Right renal pelvis (tissue), 4 donors: ENCODE results near the gene PRPF39. TPM values are rescaled to one million over a fixed set of nuclear protein-coding genes. Genes with fewer than 3 reads are reported as not detected.
A peak's percentile ranks its signal among the peaks of the same experiment; 100 is the strongest.

Experiments used
- DNase-seq, 4 donors: peaks; one replicate each; pipeline ENCODE4 v3.0.0-alpha.2; 2013; ENCODE audit warnings: low read depth in 4 of 4, low spot score in 3 of 4, missing footprints in 1 of 4
- polyA plus RNA-seq, 4 donors: library from polyadenylated mRNA; unstranded; fragments of 120-200 nt; gene quantifications; one replicate each; pipeline ENCODE4 v1.2.1, GENCODE V29; 2013; ENCODE audit not compliant: insufficient read length in 4 of 4

Gene PRPF39, protein sequence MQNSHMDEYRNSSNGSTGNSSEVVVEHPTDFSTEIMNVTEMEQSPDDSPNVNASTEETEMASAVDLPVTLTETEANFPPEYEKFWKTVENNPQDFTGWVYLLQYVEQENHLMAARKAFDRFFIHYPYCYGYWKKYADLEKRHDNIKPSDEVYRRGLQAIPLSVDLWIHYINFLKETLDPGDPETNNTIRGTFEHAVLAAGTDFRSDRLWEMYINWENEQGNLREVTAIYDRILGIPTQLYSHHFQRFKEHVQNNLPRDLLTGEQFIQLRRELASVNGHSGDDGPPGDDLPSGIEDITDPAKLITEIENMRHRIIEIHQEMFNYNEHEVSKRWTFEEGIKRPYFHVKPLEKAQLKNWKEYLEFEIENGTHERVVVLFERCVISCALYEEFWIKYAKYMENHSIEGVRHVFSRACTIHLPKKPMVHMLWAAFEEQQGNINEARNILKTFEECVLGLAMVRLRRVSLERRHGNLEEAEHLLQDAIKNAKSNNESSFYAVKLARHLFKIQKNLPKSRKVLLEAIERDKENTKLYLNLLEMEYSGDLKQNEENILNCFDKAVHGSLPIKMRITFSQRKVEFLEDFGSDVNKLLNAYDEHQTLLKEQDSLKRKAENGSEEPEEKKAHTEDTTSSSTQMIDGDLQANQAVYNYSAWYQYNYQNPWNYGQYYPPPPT
- polyA plus RNA-seq, result 10 to 100 TPM; 62.9 to 78.5 (median 75.9) TPM

DNA sequence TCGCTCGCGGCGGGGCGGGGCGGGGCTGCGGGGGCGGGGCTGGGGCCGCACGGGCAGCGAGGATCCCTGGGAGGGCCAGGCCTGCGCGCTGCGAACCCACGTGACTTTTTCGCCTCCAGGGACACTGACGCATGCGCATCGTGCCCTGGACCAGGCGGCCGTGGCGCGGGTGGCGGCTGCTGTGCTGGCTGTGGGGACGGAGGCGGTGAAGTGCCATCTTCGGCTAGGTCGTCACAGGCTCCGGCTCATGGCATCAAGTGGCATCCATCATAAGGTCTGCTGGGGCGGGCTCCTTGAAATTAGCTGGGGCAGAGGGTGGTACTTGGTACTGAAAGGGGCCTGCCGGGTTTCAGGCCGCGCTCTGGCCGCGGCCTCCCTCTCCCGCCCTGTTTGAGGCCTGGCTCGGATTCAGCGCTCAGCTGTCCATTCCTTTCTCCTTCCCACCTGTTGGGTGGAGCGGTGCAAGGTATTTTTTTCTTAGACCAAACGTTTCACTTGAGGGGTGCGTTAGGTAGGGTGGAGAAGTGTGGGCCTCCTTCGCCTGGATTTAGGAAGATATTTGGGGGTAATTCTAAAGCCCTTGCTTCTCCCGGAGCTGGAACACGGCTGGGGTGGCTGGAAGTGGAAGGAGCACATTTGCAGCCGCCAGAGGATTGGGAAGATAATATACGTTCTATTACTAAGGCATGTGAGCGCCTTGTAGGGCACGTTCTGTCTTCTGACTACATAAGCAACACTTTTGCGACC is at the start of gene PRPF39:
PRPF39 (plus strand) TSS at position 141 of the 747 bp plus-strand sequence. CDS start 11,124 bp downstream, outside the sequence.
- DNase-seq, result peak; percentile 88 to 93 (median 90)

DNA sequence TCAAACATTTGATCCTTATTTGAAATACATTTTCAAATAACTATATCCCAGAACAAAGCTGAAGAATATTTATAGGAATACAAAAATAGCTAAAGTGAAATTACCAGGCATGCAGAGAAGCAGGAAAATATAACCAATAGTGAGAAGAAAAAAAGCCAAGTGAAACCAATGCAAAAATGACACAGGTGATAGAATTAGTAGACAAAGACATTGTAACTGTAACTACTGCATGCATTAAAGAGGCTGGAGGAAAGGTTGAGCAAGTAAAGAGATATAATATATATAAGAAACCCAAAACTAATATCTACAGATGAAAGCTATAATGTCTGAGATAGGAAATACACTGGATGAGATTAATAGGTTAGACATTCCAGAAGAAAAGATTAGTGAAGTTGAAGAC is 49.2 kb upstream of the PRPF39 start:
- no peak for DNase-seq

DNA sequence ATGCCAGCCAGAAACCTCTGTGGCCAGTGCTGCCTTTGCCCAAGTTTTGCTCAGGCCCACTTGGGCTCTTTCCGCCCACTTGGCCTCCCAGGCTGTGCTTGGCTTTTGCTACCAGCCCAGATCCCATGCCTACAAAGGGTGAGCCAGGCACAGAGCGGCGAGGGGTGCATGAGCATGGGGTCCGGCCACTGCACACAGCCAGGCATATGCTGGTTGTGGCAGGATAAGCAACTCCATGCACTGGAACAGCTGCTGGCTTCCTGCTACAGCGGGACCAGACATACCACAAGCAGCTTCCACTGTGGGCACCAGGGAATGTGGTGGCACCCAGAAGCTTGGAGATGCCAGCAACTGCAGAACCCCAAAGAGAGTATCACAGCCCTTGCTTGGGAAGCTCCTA is 45.7 kb upstream of the PRPF39 start:
- no peak for DNase-seq

DNA sequence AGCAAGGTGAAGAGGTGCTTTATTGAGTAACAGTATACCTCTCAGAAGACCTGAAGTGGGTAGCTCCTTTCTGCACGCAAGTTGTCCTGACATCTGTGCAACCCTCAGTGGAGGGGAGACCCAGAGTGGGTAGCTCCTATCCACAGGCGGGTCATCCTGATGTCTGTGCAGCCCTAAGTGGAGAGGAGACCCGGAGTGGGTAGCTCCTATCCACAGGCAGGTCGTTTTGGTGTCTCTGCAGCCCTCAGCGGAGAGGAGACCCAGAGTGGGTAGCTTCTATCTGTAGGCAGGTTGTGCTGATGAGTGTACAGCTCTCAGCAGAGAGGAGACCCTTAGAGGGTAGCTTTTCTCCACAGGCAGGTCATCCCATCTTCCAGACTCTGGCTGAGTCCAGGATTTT is 45.1 kb upstream of the PRPF39 start:
- no peak for DNase-seq

DNA sequence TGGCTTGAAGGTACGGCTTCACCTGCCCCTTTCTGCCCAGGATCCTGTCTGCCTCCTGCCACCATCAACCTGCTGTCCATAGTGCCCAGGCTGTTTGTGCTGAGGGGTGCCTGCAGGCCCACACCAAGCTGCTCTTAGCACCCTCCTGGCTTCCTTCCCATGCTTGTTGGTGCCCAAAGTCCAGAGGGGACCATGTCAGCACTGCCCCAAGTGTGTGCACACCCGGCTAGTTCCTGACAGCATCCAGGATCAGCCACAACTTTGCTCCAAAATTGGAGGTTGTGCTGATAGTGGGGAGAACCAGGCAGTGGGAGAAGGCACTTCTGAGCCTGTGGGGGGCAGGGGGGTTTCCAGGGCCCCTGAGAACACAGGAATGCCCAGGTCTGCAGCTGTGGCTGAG is 44.5 kb upstream of the PRPF39 start:
- DNase-seq, result no peak

DNA sequence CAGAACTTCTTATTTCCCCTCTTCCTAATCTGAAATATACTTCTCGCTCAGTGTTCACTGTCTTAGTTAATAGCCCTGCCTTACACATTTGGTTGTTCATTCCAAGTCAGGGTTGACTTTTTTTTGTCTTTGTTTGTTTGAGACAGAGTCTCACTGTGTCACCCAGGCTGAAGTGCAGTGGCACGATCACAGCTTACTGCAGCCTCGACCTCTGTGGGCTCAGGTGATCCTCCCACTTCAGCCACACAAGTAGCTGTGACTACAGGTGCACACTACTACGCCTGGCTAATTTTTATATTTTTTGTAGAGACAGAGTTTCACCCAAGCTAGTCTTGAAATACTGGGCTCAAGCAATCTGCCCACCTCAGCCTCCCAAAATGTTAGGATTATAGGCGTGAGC is 42.3 kb upstream of the PRPF39 start:
- DNase-seq, result no peak

DNA sequence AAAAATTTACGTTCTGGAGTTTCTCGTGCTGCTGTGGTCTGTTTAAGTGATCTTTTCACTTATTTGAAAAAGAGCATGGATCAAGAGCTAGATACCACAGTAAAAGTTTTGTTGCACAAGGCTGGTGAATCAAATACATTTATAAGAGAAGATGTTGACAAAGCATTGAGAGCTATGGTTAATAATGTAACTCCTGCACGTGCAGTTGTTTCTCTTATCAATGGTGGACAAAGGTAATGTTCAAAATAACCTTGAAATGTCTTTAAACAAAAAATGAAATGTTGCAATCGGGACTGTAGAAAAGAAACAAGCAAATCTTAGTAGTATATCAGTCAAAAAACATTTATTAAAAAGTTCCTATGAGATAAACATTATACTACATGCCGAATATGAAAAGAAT is 39.3 kb upstream of the PRPF39 start:
- DNase-seq, result no peak

DNA sequence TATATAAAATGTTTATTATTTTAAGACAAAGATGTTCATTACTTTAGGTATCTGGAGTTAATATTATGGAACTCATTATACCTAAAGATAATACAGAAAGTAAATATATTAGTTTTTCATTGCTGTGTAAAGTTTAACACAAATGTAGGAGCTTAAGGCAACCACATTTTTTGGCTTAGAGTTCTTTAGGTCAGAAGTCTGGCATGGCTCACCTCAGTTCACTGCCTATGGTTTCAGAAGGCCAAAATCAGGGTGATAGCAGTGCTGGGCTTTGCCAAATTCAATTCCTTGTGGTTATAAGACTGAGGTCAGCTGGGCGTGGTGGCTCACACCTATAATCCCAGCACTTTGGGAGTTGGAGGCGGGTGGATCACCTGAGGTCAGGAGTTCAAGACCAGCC is 35.5 kb upstream of the PRPF39 start:
- no peak for DNase-seq

DNA sequence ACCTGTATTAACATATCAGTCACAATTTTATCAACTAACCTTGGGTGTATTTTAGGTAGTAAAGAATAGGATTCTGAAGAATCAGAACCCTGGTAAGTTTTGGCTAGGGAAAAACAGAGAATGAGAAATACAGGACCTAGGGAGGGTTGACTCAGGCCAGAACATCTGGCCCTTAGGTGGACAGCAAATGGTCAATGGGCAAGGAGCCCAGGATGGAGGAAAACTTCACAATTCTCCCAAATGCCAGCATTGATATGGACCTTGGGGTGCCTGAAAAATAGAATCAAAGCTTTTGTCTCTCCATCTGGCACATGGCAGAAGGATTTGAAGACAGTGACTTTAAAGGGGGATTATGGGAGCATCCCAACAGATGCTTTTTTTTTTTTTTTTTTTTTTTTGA is 32.7 kb upstream of the PRPF39 start:
- DNase-seq, result no peak

DNA sequence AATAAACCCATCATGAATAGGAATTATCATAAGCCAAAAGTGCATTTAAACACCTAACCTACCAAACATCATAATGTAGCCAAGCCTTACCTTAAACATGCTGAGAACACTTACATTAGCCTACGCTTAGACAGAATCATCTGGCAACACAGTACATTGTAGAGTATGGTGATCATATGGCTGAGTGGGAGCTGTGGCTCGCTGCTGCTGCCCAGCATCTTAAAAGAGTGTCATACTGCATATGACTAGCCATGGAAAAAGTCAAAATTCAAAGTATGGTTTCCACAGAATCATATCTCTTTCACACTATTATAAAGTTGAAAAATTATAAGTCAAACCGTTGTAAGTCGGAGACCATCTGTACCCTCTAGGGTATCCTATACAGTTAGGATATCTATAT is 32.0 kb upstream of the PRPF39 start:
- no peak for DNase-seq

DNA sequence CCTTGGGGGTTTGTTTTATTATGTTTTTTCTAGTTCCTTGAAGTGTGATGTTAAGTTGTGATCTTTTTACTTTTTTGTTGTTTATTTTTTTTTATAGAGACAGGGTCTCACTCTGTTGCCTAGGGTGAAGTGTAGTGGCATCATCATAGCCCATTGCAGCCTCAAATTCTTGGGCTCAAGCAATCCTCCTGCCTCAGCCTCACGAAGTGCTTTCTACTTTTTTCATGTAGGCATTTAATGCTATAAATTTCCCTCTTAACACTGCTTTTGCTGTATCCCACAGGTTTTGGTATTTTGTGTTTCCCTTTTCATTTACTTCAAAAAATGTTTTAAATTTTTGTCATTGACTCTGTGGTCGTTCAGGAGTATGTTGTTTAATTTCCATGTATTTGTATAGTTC is 26.6 kb upstream of the PRPF39 start:
- no peak for DNase-seq

DNA sequence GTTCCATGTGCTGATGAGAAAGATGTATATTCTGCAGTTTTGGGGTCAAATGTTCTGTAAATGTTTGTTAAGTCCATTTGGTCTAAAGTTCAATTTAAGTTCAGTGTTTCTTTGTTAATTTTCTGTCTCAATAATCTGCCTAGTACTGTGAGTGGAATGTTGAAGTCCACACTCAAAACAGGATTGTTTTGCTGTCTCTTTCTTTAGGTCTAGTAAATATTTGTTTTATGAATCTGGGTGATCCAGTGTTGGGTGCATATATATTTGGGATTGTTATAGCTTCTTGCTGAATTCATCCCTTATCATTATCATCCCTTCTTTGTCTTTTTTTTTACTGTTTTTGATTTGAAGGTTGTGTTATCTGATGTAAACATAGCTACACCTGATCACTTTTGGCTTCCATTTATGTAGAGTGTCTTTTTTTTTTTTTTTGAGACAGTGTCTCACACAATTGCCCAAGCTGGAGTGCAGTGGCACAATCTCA is 26.0 kb upstream of the PRPF39 start:
- DNase-seq, result no peak

DNA sequence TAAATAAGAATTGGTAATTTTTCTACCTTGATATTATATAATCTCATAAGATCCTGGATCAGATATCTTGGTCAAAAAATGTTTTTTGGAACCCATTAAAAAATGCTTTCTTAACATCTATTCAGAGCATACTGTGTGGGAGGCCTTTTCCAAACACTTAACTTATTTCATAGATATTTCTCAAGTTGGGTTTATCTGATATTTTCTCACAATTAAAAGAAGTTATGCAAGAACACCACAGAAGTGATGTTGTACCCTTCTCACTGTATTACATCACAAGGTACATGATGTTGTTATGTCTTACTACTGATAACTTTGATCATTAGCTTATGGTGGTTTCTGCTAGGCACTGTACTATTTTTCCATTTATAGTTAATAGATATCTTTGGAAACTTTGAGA is 23.4 kb upstream of the PRPF39 start:
- no peak for DNase-seq

DNA sequence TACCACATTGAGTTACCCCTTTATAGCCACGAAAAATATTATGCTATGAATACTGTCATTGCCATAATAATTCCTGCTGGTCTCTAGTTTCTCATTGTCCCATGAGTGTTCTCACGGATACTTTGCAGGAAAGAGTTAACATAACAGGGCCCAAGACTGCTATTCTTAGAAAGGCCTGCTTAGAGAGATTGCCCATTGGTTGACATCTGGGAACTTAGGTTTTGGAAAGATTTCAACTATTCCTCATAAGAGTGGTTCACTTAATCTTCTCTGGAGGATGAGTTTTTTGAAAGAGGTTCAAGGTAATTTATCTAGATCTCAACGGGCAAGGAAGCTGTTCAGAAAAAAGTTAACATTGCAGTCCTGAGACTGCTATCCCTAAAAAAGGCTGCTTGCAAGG is 18.4 kb upstream of the PRPF39 start:
- no peak for DNase-seq

DNA sequence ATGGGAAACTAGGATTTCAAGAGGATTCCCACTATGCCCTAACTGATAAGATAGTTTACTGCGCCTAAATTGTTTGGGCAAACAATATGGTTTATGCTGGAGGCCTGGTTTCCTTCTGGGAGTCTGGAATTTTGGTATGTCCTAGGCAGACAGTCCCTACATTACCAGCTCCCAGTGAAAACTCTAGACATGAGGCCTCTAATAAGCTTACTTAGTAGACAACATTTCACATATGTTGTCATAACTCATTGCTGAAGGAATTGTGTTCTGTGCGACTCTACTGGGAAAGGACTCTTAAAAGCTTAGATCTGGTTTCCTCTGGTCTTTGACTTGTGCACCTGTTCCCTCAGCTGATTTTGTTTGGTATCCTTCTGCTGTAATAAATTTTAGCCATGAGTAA is 18.0 kb upstream of the PRPF39 start:
- no peak for DNase-seq

DNA sequence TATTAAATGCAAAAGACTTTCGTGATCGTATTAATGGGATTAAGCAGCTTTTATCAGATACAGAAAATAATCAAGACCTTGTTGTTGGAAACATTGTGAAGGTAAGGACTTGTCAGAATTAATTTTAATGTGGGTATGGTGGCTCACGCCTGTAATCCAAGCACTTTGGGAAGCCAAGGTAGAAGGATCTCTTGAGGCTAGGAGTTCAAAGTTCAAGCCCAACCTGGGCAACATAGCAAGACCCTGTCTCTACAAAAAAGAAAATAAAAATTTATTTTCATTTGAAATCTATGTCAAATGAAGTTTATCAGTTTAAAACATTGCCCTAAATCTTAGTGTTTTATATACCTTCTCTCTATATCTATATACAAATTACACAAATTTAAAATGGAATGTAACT is 17.2 kb upstream of the PRPF39 start:
- no peak for DNase-seq

DNA sequence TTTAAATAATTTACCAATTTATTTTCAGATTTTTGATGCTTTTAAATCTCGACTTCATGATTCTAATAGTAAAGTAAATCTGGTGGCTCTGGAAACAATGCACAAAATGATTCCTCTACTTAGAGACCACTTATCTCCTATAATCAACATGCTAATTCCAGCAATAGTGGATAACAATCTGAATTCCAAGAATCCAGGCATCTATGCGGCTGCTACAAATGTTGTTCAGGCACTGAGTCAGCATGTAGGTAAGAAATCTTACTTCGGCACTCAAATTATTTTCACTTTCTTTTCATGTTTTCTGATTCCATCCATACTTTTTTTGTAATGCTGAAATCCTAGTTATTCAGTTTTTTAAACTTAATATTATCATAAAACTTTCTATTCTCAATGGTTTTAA is 15.5 kb upstream of the PRPF39 start:
- no peak for DNase-seq

DNA sequence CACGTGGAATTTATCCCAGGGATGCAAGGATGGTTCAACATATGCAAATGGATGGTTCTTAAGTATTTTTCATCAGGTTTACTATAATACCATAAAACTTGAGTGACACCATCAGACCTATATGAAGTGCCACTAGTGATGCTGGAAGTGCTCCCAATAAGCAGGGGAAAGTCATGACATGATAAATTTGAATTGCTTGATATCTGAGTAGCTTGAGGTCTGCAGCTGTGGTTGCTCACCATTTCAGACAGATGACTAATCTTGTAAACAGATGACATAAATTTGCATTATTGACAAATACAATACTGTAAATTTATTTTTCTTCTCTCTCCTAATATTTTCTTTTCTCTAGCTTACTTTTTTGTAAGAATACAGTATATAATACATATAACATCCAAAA is 13.7 kb upstream of the PRPF39 start:
- no peak for DNase-seq

DNA sequence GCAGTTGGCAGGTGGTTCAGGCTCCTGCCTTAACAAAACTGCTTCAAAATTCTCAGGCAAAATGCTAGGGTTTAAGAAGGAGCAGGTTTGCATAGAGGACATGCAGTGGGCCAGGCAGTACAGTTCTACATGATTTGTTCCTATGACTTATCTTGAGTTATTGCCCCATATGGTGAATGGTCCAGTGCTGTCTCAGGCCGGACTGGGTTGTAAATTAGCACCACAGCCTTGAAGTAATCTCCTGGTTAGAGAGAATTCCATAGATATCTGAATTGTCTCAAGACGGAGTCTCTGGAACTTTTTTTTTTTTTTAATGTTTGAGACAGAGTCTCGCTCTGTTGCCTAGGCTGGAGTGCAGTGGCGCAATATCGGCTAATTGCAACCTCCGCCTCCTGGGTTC is 11.8 kb upstream of the PRPF39 start:
- no peak for DNase-seq

DNA sequence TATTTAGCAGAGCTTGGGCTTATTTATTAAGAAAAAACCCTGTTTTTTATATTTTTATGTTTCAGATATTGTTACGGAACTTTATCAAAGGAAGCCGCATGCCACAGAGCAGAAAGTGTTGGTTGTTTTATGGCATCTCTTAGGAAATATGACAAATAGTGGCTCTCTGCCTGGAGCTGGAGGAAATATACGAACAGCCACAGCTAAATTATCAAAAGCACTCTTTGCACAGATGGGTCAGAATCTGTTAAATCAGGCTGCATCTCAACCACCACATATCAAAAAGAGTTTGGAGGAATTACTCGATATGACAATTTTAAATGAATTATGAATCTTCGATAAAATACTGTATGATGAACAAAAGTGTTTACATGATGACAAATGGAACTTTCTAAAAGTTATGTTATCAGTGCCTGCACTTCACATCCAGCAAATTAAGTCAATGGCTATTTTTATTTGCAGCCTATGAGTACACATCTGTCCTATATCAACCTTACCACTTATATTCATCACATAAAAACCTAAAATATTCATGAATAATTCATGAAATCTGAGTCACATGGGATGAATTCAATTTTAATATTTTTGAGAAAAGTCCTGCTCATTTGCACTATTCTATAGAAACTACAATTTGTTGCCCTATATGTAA is 10.6 kb upstream of the PRPF39 start:
- no peak for DNase-seq

DNA sequence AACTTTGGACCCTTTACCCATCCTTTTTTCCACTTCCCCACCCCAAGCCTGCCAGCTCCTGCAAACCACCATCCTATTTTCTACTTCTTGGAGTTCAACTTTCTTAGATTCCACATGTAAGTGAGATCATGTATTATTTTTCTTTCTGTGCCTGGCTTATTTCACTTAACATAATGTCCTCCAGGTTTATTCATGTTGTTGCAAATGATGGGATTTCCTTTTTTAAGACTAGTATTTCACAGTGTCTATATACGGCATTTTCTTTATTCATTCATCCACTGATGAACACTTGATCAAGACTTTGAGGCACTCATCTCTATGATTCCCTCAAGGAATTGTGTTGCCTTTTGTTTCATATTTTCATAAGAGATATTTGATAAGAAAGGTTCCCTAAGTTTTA is 5.6 kb upstream of the PRPF39 start:
- no peak for DNase-seq
